Astrocyte (in vitro differentiated cells and primary cell): ENCODE results near the gene WDR43.

Experiments
- EZH2 ChIP-seq: IDR thresholded peaks from 2 replicates; pipeline ENCODE4 v1.6.1; 2012; ENCODE audit warnings: mild to moderate bottlenecking, low read length, inconsistent platforms; ENCODE audit not compliant: insufficient read depth
- TF ChIP-seq, protein P1 (sequence below): IDR thresholded peaks from 2 replicates; pipeline ENCODE4 v1.5.1; 2011; ENCODE audit warnings: low read depth, mild to moderate bottlenecking, inconsistent platforms, low read length, moderate library complexity; ENCODE audit not compliant: insufficient read depth

DNA sequence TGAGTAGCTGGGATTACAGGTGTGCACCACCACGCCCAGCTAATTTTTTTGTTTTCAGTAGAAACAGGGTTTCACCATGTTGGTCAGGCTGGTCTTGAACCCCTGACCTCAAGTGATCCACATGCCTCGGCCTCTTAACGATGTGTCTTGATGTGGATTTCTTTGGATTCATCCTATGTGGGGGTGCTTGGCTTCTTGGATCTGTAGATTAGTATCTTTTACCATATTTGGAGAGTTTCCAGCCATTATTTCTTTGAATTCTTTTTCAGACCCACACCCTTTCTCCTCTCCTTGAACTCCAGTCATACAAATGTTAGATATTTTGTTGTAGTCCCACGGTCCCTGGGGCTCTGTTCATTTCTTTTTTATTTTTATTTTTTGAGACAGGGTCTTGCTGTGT lies 79.8 kb downstream of the WDR43 start:
- TF ChIP-seq, protein P1, sequence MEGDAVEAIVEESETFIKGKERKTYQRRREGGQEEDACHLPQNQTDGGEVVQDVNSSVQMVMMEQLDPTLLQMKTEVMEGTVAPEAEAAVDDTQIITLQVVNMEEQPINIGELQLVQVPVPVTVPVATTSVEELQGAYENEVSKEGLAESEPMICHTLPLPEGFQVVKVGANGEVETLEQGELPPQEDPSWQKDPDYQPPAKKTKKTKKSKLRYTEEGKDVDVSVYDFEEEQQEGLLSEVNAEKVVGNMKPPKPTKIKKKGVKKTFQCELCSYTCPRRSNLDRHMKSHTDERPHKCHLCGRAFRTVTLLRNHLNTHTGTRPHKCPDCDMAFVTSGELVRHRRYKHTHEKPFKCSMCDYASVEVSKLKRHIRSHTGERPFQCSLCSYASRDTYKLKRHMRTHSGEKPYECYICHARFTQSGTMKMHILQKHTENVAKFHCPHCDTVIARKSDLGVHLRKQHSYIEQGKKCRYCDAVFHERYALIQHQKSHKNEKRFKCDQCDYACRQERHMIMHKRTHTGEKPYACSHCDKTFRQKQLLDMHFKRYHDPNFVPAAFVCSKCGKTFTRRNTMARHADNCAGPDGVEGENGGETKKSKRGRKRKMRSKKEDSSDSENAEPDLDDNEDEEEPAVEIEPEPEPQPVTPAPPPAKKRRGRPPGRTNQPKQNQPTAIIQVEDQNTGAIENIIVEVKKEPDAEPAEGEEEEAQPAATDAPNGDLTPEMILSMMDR: no peak
- no peak for TF ChIP-seq EZH2
